HEK293 (cell line): ENCODE results near the gene PDP2.

Experiments used
- CTCF ChIA-PET: fragments of 350-600 bp; formaldehyde crosslinking; extraction: SDS; loops from one replicate; lab custom pipeline; 2021; ENCODE audit warnings: antibody characterized with exemption; lab: Yijun Ruan, JAX
- POLR2A ChIA-PET: fragments of 300-600 bp; formaldehyde crosslinking; extraction: SDS; loops from one replicate; lab custom pipeline; 2020; ENCODE audit warnings: antibody characterized with exemption, inconsistent platforms; lab: Yijun Ruan, JAX
- H3K27ac ChIP-seq: fragments of 200-500 bp; sonication (Bioruptor generic); 2 replicates; pipeline ENCODE4 v1.5.1; 2014; ENCODE audit warnings: low read depth, low read length, control low read depth, inconsistent platforms; ENCODE audit errors: extremely low read depth
- H3K36me3 ChIP-seq, 2 experiments: fragments of 200-500 bp in 1 of 2; sonication (Bioruptor generic) in 1 of 2; 1 replicate in 1 of 2; 2 replicates in 1 of 2; pipeline ENCODE4 v1.5.1; 2014 to 2017; ENCODE audit warnings: inconsistent platforms in 2 of 2, low read length in 2 of 2; ENCODE audit not compliant: control insufficient read depth in 2 of 2, insufficient read depth in 1 of 2
- H3K4me1 ChIP-seq: fragments of 200-500 bp; sonication (Bioruptor generic); 2 replicates; pipeline ENCODE4 v1.5.1; 2014; ENCODE audit warnings: mild to moderate bottlenecking, low read length, inconsistent platforms; ENCODE audit not compliant: control insufficient read depth, insufficient read depth
- H3K4me3 ChIP-seq: 2 replicates; pipeline ENCODE4 v1.5.1; 2011; ENCODE audit warnings: low read depth, mild to moderate bottlenecking, control low read depth, low read length, moderate library complexity
- H3K9me3 ChIP-seq: fragments of 200-500 bp; sonication (Bioruptor generic); 2 replicates; pipeline ENCODE4 v1.5.1; 2014; ENCODE audit warnings: low read depth, low read length, inconsistent platforms; ENCODE audit not compliant: control insufficient read depth, insufficient read depth
- HOXC10 ChIP-seq: sonication (generic); formaldehyde crosslinking; IDR thresholded peaks from 2 replicates; pipeline ENCODE4 v1.8.1; 2023; ENCODE audit warnings: mild to moderate bottlenecking, missing genetic modification reagents
- KLF10 ChIP-seq: fragments of 450-650 bp; IDR thresholded peaks from 2 replicates; pipeline ENCODE4 v1.5.1; 2018; ENCODE audit warnings: missing biosample characterization, mild to moderate bottlenecking, missing genetic modification characterization
- MZF1 ChIP-seq: fragments of 450-650 bp; formaldehyde crosslinking; IDR thresholded peaks from 2 replicates; pipeline ENCODE4 v1.5.1; 2017; ENCODE audit warnings: missing biosample characterization, missing genetic modification characterization, borderline replicate concordance
- PATZ1 ChIP-seq: fragments of 450-650 bp; formaldehyde crosslinking; IDR thresholded peaks from 2 replicates; pipeline ENCODE4 v1.5.1; 2016; ENCODE audit warnings: missing biosample characterization, missing genetic modification characterization
- SALL2 ChIP-seq: fragments of 450-650 bp; formaldehyde crosslinking; IDR thresholded peaks from 2 replicates; pipeline ENCODE4 v1.5.0; 2017; ENCODE audit warnings: missing biosample characterization, mild to moderate bottlenecking, missing genetic modification characterization, borderline replicate concordance
- ZBTB17 ChIP-seq: fragments of 450-650 bp; formaldehyde crosslinking; IDR thresholded peaks from 2 replicates; pipeline ENCODE4 v1.5.1; 2016; ENCODE audit warnings: missing biosample characterization, missing genetic modification characterization
- ZBTB20 ChIP-seq: fragments of 450-650 bp; formaldehyde crosslinking; IDR thresholded peaks from 2 replicates; pipeline ENCODE4 v1.5.1; 2016; ENCODE audit warnings: missing biosample characterization, missing genetic modification characterization
- ZIC2 ChIP-seq: fragments of 450-650 bp; formaldehyde crosslinking; IDR thresholded peaks from 2 replicates; pipeline ENCODE4 v1.5.1; 2016; ENCODE audit warnings: missing biosample characterization, missing genetic modification characterization
- ZNF2 ChIP-seq: fragments of 450-650 bp; formaldehyde crosslinking; IDR thresholded peaks from 2 replicates; pipeline ENCODE4 v1.5.1; 2016; ENCODE audit warnings: missing biosample characterization, missing genetic modification characterization
- ZNF335 ChIP-seq: fragments of 450-650 bp; formaldehyde crosslinking; conservative IDR thresholded peaks from 2 replicates; pipeline ENCODE4 v1.5.1; 2016; ENCODE audit warnings: missing biosample characterization, missing genetic modification characterization
- ZNF449 ChIP-seq: fragments of 450-650 bp; formaldehyde crosslinking; IDR thresholded peaks from 2 replicates; pipeline ENCODE4 v1.5.1; 2017; ENCODE audit warnings: missing biosample characterization, mild to moderate bottlenecking, missing genetic modification characterization, moderate library complexity
- ZNF501 ChIP-seq: fragments of 450-650 bp; formaldehyde crosslinking; IDR thresholded peaks from 2 replicates; pipeline ENCODE4 v1.5.1; 2016; ENCODE audit warnings: missing biosample characterization, missing genetic modification characterization
- ZNF518A ChIP-seq: fragments of 450-650 bp; formaldehyde crosslinking; conservative IDR thresholded peaks from 2 replicates; pipeline ENCODE4 v1.5.1; 2016; ENCODE audit warnings: low read depth, missing biosample characterization, missing genetic modification characterization
- ZNF529 ChIP-seq: fragments of 450-650 bp; formaldehyde crosslinking; IDR thresholded peaks from 2 replicates; pipeline ENCODE4 v1.5.1; 2017; ENCODE audit warnings: missing genetic modification characterization, missing biosample characterization; ENCODE audit not compliant: insufficient replicate concordance
- ZNF558 ChIP-seq: fragments of 450-650 bp; formaldehyde crosslinking; IDR thresholded peaks from 2 replicates; pipeline ENCODE4 v1.5.1; 2016; ENCODE audit warnings: missing biosample characterization, missing genetic modification characterization
- ZNF600 ChIP-seq: fragments of 450-650 bp; formaldehyde crosslinking; IDR thresholded peaks from 2 replicates; pipeline ENCODE4 v1.5.1; 2016; ENCODE audit warnings: missing biosample characterization, missing genetic modification characterization
- ZNF624 ChIP-seq: fragments of 450-650 bp; formaldehyde crosslinking; IDR thresholded peaks from 2 replicates; pipeline ENCODE4 v1.5.1; 2017; ENCODE audit warnings: missing biosample characterization, missing genetic modification characterization
- ZNF677 ChIP-seq: fragments of 450-650 bp; IDR thresholded peaks from 2 replicates; pipeline ENCODE4 v1.5.0; 2018; ENCODE audit warnings: missing biosample characterization, mild to moderate bottlenecking, missing genetic modification characterization, moderate library complexity
- ZNF76 ChIP-seq: fragments of 450-650 bp; formaldehyde crosslinking; IDR thresholded peaks from 2 replicates; pipeline ENCODE4; 2016; ENCODE audit warnings: low read depth, missing biosample characterization, missing genetic modification characterization, borderline replicate concordance
- ZSCAN30 ChIP-seq: fragments of 450-650 bp; IDR thresholded peaks from 2 replicates; pipeline ENCODE4 v1.5.1; 2018; ENCODE audit warnings: missing biosample characterization, mild to moderate bottlenecking, missing genetic modification characterization, moderate library complexity
- ZSCAN5A ChIP-seq: fragments of 450-650 bp; formaldehyde crosslinking; IDR thresholded peaks from 2 replicates; pipeline ENCODE4 v1.5.1; 2016; ENCODE audit warnings: missing biosample characterization, missing genetic modification characterization
- TF ChIP-seq, protein P1 (sequence below): fragments of 450-650 bp; formaldehyde crosslinking; IDR thresholded peaks from 2 replicates; pipeline ENCODE4 v1.5.1; 2016; ENCODE audit warnings: missing biosample characterization, missing genetic modification characterization
- TF ChIP-seq, protein P2 (sequence below): IDR thresholded peaks from 2 replicates; pipeline ENCODE4 v1.6.1; 2011; ENCODE audit warnings: mild to moderate bottlenecking, low read depth, low read length, borderline replicate concordance

PDP2 gene

GRCh38 chr16:66934138-66934838 is 54.0 kb downstream of the PDP2 start, which contains the start of gene CIAO2B:
Gene CIAO2B, minus strand, starts transcription at chr16:66934402. Its CDS starts 38 bp downstream, at chr16:66934364.
- peaks cover 2% of the 10 kb centered on the region; the same call in 1 of the 2 replicates for H3K4me1 ChIP-seq
- CTCF ChIA-PET, result interaction anchor here (1.0 to 2.4 kb wide), 3 partner anchors 13 to 39 kb away, joined by 4 to 20 read pairs (median 4); partner anchors contain the start of gene CES3
- H3K4me3 ChIP-seq, result peak within 1 kb of the TSS; percentile 83
- POLR2A ChIA-PET, result interaction anchor here (0.6 to 1.0 kb wide), 4 partner anchors 24 to 60 kb away, joined by 3 to 10 read pairs (median 4); partner anchors contain the start of gene PDP2
- peak within 1 kb of the TSS; percentile 72 for H3K27ac ChIP-seq
- H3K36me3 ChIP-seq, result peaks cover 4 to 40% of the 10 kb centered on the region in 2 experiments; a peak in 2 of 3 replicates
- no peaks in the 10 kb centered on the region for H3K9me3 ChIP-seq
- peak; percentile 68; the same call in 1 of the 2 replicates for TF ChIP-seq ZNF2
- TF ChIP-seq ZNF76 (tag by site-specific recombination), result 0 out of 2 replicates have a peak, but pooled peaks have one; percentile 32
- TF ChIP-seq ZNF558 (tag by site-specific recombination), result no peak
- peak; percentile 74 for TF ChIP-seq PATZ1
- TF ChIP-seq ZNF449 (tag by site-specific recombination), result 0 out of 2 replicates have a peak, but pooled peaks have one; percentile 25
- TF ChIP-seq ZNF677 (tag by site-specific recombination), result no peak
- TF ChIP-seq ZBTB17 (tag by site-specific recombination), result peak; percentile 71; the same call in 1 of the 2 replicates
- no peak for TF ChIP-seq SALL2 (tag by site-specific recombination)
- no peak for TF ChIP-seq ZNF624 (tag by site-specific recombination)
- peak; percentile 97 for TF ChIP-seq ZIC2 (tag by site-specific recombination)
- 0 out of 2 replicates have a peak, but pooled peaks have one; percentile 20 for TF ChIP-seq ZSCAN5A (tag by site-specific recombination)
- peak; percentile 92 for TF ChIP-seq ZNF335 (tag by site-specific recombination)
- TF ChIP-seq, protein P1, sequence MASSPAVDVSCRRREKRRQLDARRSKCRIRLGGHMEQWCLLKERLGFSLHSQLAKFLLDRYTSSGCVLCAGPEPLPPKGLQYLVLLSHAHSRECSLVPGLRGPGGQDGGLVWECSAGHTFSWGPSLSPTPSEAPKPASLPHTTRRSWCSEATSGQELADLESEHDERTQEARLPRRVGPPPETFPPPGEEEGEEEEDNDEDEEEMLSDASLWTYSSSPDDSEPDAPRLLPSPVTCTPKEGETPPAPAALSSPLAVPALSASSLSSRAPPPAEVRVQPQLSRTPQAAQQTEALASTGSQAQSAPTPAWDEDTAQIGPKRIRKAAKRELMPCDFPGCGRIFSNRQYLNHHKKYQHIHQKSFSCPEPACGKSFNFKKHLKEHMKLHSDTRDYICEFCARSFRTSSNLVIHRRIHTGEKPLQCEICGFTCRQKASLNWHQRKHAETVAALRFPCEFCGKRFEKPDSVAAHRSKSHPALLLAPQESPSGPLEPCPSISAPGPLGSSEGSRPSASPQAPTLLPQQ (tag by site-specific recombination), result peak; percentile 78
- TF ChIP-seq, protein P2, sequence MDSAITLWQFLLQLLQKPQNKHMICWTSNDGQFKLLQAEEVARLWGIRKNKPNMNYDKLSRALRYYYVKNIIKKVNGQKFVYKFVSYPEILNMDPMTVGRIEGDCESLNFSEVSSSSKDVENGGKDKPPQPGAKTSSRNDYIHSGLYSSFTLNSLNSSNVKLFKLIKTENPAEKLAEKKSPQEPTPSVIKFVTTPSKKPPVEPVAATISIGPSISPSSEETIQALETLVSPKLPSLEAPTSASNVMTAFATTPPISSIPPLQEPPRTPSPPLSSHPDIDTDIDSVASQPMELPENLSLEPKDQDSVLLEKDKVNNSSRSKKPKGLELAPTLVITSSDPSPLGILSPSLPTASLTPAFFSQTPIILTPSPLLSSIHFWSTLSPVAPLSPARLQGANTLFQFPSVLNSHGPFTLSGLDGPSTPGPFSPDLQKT, result peak; percentile 20; the same call in 1 of the 2 replicates
- TF ChIP-seq ZBTB20 (tag by site-specific recombination), result peak; percentile 78
- TF ChIP-seq ZSCAN30, result 0 out of 2 replicates have a peak, but pooled peaks have one; percentile 61
- TF ChIP-seq ZNF600 (tag by site-specific recombination), result peak; percentile 46; the same call in 1 of the 2 replicates
- peak; percentile 57; the same call in 1 of the 2 replicates for TF ChIP-seq MZF1
- TF ChIP-seq ZNF529, result no peak
- TF ChIP-seq ZNF501 (tag by site-specific recombination), result peak; percentile 70; the same call in 1 of the 2 replicates
- TF ChIP-seq HOXC10 (CRISPR knock-in tag), result no peak
- TF ChIP-seq KLF10 (tag by site-specific recombination), result peak; percentile 53; the same call in 1 of the 2 replicates
- TF ChIP-seq ZNF518A (tag by site-specific recombination), result peak; percentile 32; the same call in 1 of the 2 replicates
